T-cell (primary cell): ENCODE data around the gene TSGA10IP. TPM values are rescaled to one million over a fixed set of nuclear protein-coding genes. Genes with fewer than 3 reads are reported as not detected.
A peak's percentile ranks its signal among the peaks of the same experiment; 100 is the strongest.

ENCODE experiments used
- ATAC-seq, 4 experiments: fragments of 200-7000 bp in 3 of 4; fragments of 150-1000 bp in 1 of 4; cut with Tn5 transposase; replicated peaks in 1 of 4; 1 replicate in 3 of 4; 2 replicates in 1 of 4; pipeline ENCODE4 v1.10.0; 2021; ENCODE audit warnings: moderate library complexity in 3 of 4, mild to moderate bottlenecking in 2 of 4, moderate number of reproducible peaks in 1 of 4
- CTCF ChIA-PET, 2 donors: fragments of 300-600 bp; sonication (Branson Sonifier 250); formaldehyde crosslinking; loops; one replicate each; lab custom pipeline; 2022; ENCODE audit warnings: antibody characterized with exemption in 2 of 2; lab: Charles Lee
- POLR2A ChIA-PET, 2 donors: fragments of 300-600 bp; sonication (Branson Sonifier 250); formaldehyde crosslinking; loops; one replicate each; lab custom pipeline; 2022; ENCODE audit warnings: antibody characterized with exemption in 2 of 2; lab: Charles Lee
- DNase-seq, 35 experiments: peaks; one replicate each; pipeline versions ENCODE4 v3.0.0 to v3.0.0-alpha.2; 2013 to 2023
- H3K27ac ChIP-seq: one replicate; pipeline ENCODE4 v1.5.1; 2013; ENCODE audit warnings: low read length
- H3K27me3 ChIP-seq, 2 experiments: replicated peaks in 1 of 2; 1 replicate in 1 of 2; 2 replicates in 1 of 2; pipeline versions ENCODE4 v1.6.1 to v1.7.0; 2013; ENCODE audit warnings: low read length in 1 of 2, mixed read lengths in 1 of 2; ENCODE audit not compliant: control insufficient read depth in 2 of 2, insufficient read depth in 2 of 2; ENCODE audit errors: extremely low read depth in 1 of 2
- H3K36me3 ChIP-seq, 2 donors: 1 replicate in 1 of 2; 2 replicates in 1 of 2; pipeline versions ENCODE4 v1.6.1 to v1.7.0; 2013; ENCODE audit warnings: low read length in 1 of 2; ENCODE audit not compliant: control insufficient read depth in 2 of 2, insufficient read depth in 1 of 2; ENCODE audit errors: extremely low read depth in 1 of 2
- H3K4me1 ChIP-seq, 2 experiments: 1 replicate in 1 of 2; 2 replicates in 1 of 2; pipeline versions ENCODE4 v1.6.1 to v1.7.0; 2013; ENCODE audit warnings: low read length in 2 of 2, mixed read lengths in 1 of 2; ENCODE audit not compliant: insufficient read depth in 2 of 2, control insufficient read depth in 1 of 2; ENCODE audit errors: extremely low read depth in 1 of 2
- H3K4me3 ChIP-seq, 2 donors: 1 replicate in 1 of 2; 2 replicates in 1 of 2; pipeline versions ENCODE4 v1.5.1 to v1.7.0; 2013; ENCODE audit warnings: mild to moderate bottlenecking in 2 of 2, low read length in 1 of 2, moderate library complexity in 1 of 2; ENCODE audit not compliant: control insufficient read depth in 1 of 2; ENCODE audit errors: extremely low read depth in 1 of 2
- H3K9me3 ChIP-seq: 2 replicates; pipeline ENCODE4 v1.7.0; 2013
- H3K27ac Mint-ChIP-seq, 2 donors: one replicate each; pipeline ENCODE4 v1.8.0; 2020 to 2021; ENCODE audit warnings: mild to moderate bottlenecking in 2 of 2, mixed read lengths in 2 of 2
- H3K27me3 Mint-ChIP-seq, 2 donors: one replicate each; pipeline ENCODE4 v1.8.0; 2021 to 2022; ENCODE audit warnings: mixed read lengths in 2 of 2
- H3K36me3 Mint-ChIP-seq: one replicate; pipeline ENCODE4 v1.8.0; 2021; ENCODE audit warnings: mixed read lengths
- H3K4me1 Mint-ChIP-seq, 3 donors: one replicate each; pipeline ENCODE4 v1.8.0; 2020 to 2022; ENCODE audit warnings: mixed read lengths in 3 of 3, mild to moderate bottlenecking in 1 of 3
- H3K4me3 Mint-ChIP-seq, 3 donors: one replicate each; pipeline ENCODE4 v1.8.0; 2020 to 2022; ENCODE audit warnings: mild to moderate bottlenecking in 3 of 3, mixed read lengths in 3 of 3, moderate library complexity in 3 of 3
- H3K9me3 Mint-ChIP-seq, 3 donors: one replicate each; pipeline ENCODE4 v1.8.0; 2020 to 2022; ENCODE audit warnings: mixed read lengths in 3 of 3
- WGBS: methylation state at CpG from one replicate; pipeline ENCODE4 v1.1.5; 2013; ENCODE audit warnings: missing lambda C conversion rate; ENCODE audit not compliant: insufficient coverage; 5-methylcytosine and 5-hydroxymethylcytosine counted together
- total RNA-seq, 35 experiments: library from RNA in 6 of 35; stranded (reverse) in 6 of 35; fragments of 120-200 nt in 1 of 35; gene quantifications; one replicate each; pipeline versions ENCODE4 v1.2.1 to v1.2.4 and lab custom pipeline; 2013 to 2026

The TSGA10IP gene
- total RNA-seq, 5 donors from 2014 or later (not counting 1 experiment from before 2014, with no cell fraction given) = not detected

DNA sequence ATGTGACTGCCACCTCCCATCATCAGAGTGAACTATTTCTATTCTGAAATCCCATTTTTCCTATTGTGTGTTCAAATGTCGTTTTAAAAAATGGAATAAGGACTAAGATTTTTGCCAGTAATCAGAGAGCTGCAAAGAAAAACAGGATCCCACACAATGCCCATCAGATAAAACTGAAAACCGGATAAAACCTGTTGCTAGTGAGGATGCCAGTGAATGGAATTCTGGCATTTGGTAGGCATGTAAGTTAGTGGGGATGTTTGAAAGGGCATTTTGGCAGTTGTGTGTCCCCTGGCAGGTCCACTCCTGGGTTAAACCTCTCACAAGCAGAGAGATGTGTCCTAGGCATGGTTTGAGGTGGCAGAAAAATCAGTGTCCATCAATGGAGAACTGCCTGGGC lies 19.9 kb upstream of the TSGA10IP start:
- no peak overlapping the region for H3K4me3 ChIP-seq
- Mint-ChIP-seq H3K9me3 (no peaks in the 10 kb centered on the region), H3K27ac (peak overlapping the region; percentile 8 to 61), H3K4me3 (no peak overlapping the region), H3K4me1 (peaks cover 37 to 49% (median 47%) of the 10 kb centered on the region in 3 donors), H3K27me3 (no peaks in the 10 kb centered on the region), H3K36me3 (peaks cover 17% of the 10 kb centered on the region)
- WGBS = no CpG with 5 or more reads among the region's 2 CpGs
- DNase-seq = no peak
- H3K36me3 ChIP-seq = peaks cover 7 to 29% of the 10 kb centered on the region in 2 donors
- peaks cover 19 to 55% of the 10 kb centered on the region in 2 experiments for H3K4me1 ChIP-seq
- no peaks in the 10 kb centered on the region for H3K9me3 ChIP-seq
- H3K27ac ChIP-seq = no peak overlapping the region
- no peaks in the 10 kb centered on the region for H3K27me3 ChIP-seq
- POLR2A ChIA-PET = interaction anchor here in 1 of 2 donors (0.6 kb wide), 2 partner anchors 41 to 364 kb away, joined by 3 to 6 read pairs; no protein-coding TSS in a partner anchor
- CTCF ChIA-PET = interaction anchor here in 1 of 2 donors (0.6 kb wide), 1 partner anchor 373 kb away, joined by 3 read pairs; no protein-coding TSS in a partner anchor
- no peak for ATAC-seq

DNA sequence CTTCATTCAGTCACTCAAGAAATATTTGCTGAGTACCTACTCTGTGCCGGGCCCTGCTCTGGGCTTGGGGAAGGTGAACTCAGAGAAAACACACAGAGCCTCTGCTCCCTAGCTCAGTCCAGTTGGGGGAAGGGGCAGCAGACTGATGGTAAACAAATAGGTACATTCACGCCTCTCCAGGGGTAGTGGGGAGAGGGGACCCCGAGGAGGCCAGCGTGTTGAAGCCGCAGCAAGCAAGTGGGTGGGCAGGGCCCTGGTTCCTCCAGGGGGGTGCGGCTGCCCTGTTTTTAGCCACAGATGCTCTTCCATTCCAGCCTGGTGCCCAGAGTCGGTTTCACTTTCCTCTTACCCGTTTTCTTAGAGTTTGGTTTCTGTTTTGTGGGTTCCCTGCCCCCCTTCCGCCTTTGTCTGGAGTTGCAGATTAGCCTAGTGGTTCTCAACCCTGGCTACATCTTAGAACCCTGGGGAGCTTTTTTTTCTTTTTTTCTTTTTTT lies 17.3 kb upstream of the TSGA10IP start:
- peaks cover 7% of the 10 kb centered on the region for H3K36me3 Mint-ChIP-seq
- H3K4me3 Mint-ChIP-seq = peak overlapping the region; percentile 68 to 78 (median 73)
- ChIA-PET POLR2A (interaction anchor here (0.6 to 0.7 kb wide), 4 partner anchors 12 to 360 kb away, joined by 3 to 4 read pairs (median 3); no protein-coding TSS in a partner anchor), CTCF (interaction anchor here in 1 of 2 donors (0.7 to 1.6 kb wide), 5 partner anchors 36 to 155 kb away, joined by 3 to 8 read pairs (median 5); partner anchors contain the start of genes CCDC85B and FIBP)
- WGBS = 0% methylated on average over 5 of the region's 9 CpGs
- no peaks in the 10 kb centered on the region for H3K27me3 ChIP-seq
- peaks cover 11 to 49% of the 10 kb centered on the region in 2 experiments for H3K4me1 ChIP-seq
- no peaks in the 10 kb centered on the region for H3K27me3 Mint-ChIP-seq
- H3K4me3 ChIP-seq = peak overlapping the region; percentile 28 to 52
- H3K9me3 ChIP-seq = no peaks in the 10 kb centered on the region
- H3K27ac Mint-ChIP-seq = peak overlapping the region; percentile 97
- ATAC-seq = peak; percentile 91 to 97 (median 92)
- H3K9me3 Mint-ChIP-seq = no peaks in the 10 kb centered on the region
- peak; percentile 60 to 91 (median 79) for DNase-seq
- peak overlapping the region; percentile 74 for H3K27ac ChIP-seq
- H3K36me3 ChIP-seq = peaks cover 0 to 12% of the 10 kb centered on the region in 2 donors
- peaks cover 37 to 48% (median 39%) of the 10 kb centered on the region in 3 donors for H3K4me1 Mint-ChIP-seq

DNA sequence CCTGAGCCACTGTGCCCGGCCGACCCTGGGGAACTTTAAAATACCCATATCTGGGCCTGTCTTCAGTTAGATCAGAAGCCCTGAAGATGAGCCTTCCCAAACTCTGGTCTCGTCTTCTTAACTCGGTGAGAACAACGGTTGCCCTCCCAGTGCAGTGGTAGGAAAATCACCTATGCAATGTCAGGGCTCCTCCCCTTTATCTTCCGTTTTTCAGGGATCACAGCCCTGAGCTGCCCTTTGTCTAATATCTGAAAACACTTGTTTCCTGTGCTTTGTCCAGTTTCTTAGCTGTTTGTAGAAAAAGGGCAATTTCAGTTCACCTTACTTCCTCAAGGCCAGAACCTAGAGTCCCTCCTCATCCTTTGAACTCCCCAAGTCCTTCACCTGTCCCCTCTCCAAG lies 16.6 kb upstream of the TSGA10IP start:
- ChIA-PET CTCF (interaction anchor here in 1 of 2 donors (0.6 to 1.6 kb wide), 4 partner anchors 37 to 574 kb away, joined by 5 to 8 read pairs (median 6); partner anchors contain the start of gene FIBP), POLR2A (no interaction called here)
- Mint-ChIP-seq H3K4me3 (peak overlapping the region; percentile 63 to 78 (median 68)), H3K9me3 (no peaks in the 10 kb centered on the region), H3K36me3 (peaks cover 3% of the 10 kb centered on the region), H3K4me1 (peaks cover 34 to 44% (median 39%) of the 10 kb centered on the region in 3 donors), H3K27me3 (no peaks in the 10 kb centered on the region), H3K27ac (peak overlapping the region; percentile 97)
- 14% methylated on average over 4 of the region's 6 CpGs for WGBS
- Histone ChIP-seq H3K27ac (peak overlapping the region; percentile 74), H3K27me3 (no peaks in the 10 kb centered on the region), H3K36me3 (peaks cover 0 to 7% of the 10 kb centered on the region in 2 donors), H3K9me3 (no peaks in the 10 kb centered on the region), H3K4me1 (peaks cover 11 to 49% of the 10 kb centered on the region in 2 experiments), H3K4me3 (peak overlapping the region; percentile 17 to 28)
- ATAC-seq (peak in 1 of 4 experiments; percentile 4), DNase-seq (peak in 1 of 35 experiments; percentile 30)

DNA sequence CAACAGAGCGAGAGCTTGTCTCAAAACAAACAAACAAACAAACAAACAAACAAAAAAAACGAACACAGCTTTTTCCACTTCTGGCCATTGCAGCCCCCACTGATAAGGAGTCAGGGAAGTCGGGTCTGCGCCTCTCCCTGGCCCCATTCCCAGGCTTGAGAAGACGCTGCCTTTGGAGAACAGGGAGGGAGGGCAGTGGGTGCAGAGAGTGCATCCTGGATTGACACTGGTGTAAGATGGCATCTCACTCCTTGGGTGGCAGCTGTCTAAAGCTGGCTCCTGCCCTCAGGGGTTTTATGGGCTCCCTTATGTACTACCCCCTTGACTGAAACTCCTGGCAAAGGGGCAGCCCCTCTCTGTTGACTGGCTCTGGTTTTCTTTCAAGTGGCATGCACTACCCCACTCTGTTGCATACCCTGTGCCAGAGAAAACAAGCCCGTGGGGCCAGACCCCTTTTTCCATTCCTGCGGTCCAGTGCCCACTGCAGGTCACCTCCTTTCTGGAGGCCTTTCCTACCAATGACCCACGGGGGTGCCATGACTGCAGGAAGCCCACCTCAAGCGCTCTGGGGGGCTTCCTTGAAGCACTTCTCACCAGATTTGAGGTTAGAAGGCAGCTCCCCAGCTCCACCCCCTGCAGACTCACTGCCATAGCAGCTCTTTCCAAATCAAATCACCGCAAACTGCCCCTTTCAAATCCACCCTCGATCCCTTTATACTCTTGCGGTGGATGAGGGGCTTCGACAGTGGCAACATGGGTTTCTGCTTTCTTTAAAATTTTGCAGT lies 13.3 kb upstream of the TSGA10IP start:
- ATAC-seq (no peak), DNase-seq (peak in 1 of 35 experiments; percentile 27)
- peak overlapping the region; percentile 28 to 49 for H3K27ac Mint-ChIP-seq
- Histone ChIP-seq H3K4me1 (peaks cover 11 to 40% of the 10 kb centered on the region in 2 experiments), H3K9me3 (no peaks in the 10 kb centered on the region), H3K27me3 (no peaks in the 10 kb centered on the region), H3K4me3 (no peak overlapping the region), H3K36me3 (no peaks in the 10 kb centered on the region), H3K27ac (no peak overlapping the region)
- H3K36me3 Mint-ChIP-seq = no peaks in the 10 kb centered on the region
- H3K4me3 Mint-ChIP-seq = peak overlapping the region in 1 of 3 donors; percentile 27
- ChIA-PET CTCF (interaction anchor here in 1 of 2 donors (2.1 kb wide), 1 partner anchor 72 kb away, joined by 5 read pairs; the partner anchor contains the start of gene MUS81), POLR2A (interaction anchor here in 1 of 2 donors (0.6 kb wide), 1 partner anchor 10 kb away, joined by 3 read pairs; no protein-coding TSS in a partner anchor)
- WGBS = 69% methylated on average over 11 of the region's 13 CpGs
- no peaks in the 10 kb centered on the region for H3K9me3 Mint-ChIP-seq
- peaks cover 30 to 39% (median 36%) of the 10 kb centered on the region in 3 donors for H3K4me1 Mint-ChIP-seq
- no peaks in the 10 kb centered on the region for H3K27me3 Mint-ChIP-seq

DNA sequence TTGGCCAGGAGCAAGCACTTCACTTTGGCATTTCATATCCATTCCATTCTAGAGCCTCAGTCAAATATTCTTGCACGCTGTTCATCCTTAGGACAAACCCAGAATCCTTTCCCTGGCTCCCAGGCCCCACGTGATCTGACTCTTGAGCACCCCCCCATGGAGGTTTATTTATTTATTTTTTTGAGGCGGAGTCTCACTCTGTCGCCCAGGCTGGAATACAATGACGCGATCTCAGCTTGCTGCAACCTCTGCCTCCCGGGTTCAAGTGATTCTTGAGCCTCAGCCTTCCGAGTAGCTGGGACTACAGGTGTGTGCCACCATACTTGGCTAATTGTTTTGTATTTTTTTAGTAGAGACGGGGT lies 12.7 kb upstream of the TSGA10IP start:
- Mint-ChIP-seq H3K27me3 (no peaks in the 10 kb centered on the region), H3K36me3 (no peaks in the 10 kb centered on the region), H3K4me1 (peaks cover 24 to 33% (median 30%) of the 10 kb centered on the region in 3 donors), H3K4me3 (no peak overlapping the region), H3K9me3 (no peaks in the 10 kb centered on the region), H3K27ac (peak overlapping the region in 1 of 2 donors; percentile 28)
- Histone ChIP-seq H3K27ac (no peak overlapping the region), H3K27me3 (no peaks in the 10 kb centered on the region), H3K9me3 (no peaks in the 10 kb centered on the region), H3K4me3 (no peak overlapping the region), H3K36me3 (no peaks in the 10 kb centered on the region), H3K4me1 (peaks cover 10 to 35% of the 10 kb centered on the region in 2 experiments)
- 82% methylated on average over 5 of the region's 9 CpGs for WGBS
- ChIA-PET POLR2A (interaction anchor here in 1 of 2 donors (0.6 kb wide), 1 partner anchor 11 kb away, joined by 3 read pairs; no protein-coding TSS in a partner anchor), CTCF (interaction anchor here (0.9 to 2.1 kb wide), 2 partner anchors 42 to 73 kb away, joined by 3 to 5 read pairs; partner anchors contain the start of genes CCDC85B (in 1 of the 2) and MUS81 (in 1 of the 2))
- DNase-seq (no peak), ATAC-seq (no peak)

DNA sequence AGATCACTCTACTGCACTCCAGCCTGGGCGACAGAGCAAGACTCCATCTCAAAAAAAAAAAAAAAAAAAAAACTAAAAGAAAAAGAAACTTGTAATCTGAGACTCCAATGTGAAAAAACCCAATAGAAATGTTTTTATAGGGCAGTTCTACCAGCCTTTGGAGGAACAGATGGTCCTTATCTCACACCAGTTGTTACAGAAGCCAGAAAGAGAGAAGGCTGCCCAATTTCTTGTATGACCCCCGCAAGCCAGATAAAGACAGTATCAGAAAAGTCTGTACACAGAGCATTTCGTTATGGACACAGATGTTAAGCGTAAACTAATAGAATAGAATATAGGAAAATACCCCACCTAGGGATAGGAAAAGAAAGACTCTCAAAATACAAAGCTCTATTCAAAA lies 11.3 kb upstream of the TSGA10IP start:
- peaks cover under 1 to 20% of the 10 kb centered on the region in 2 experiments for H3K4me1 ChIP-seq
- no peak overlapping the region for H3K4me3 ChIP-seq
- peaks cover 0 to 5% of the 10 kb centered on the region in 2 experiments for H3K27me3 ChIP-seq
- H3K27ac Mint-ChIP-seq = no peak overlapping the region
- H3K27ac ChIP-seq = no peak overlapping the region
- H3K9me3 ChIP-seq = no peaks in the 10 kb centered on the region
- no peaks in the 10 kb centered on the region for H3K36me3 Mint-ChIP-seq
- DNase-seq = no peak
- peaks cover 10 to 19% (median 18%) of the 10 kb centered on the region in 3 donors for H3K4me1 Mint-ChIP-seq
- ChIA-PET POLR2A (interaction anchor here in 1 of 2 donors (0.7 kb wide), 1 partner anchor 14 kb away, joined by 4 read pairs; no protein-coding TSS in a partner anchor), CTCF (no interaction called here)
- H3K36me3 ChIP-seq = no peaks in the 10 kb centered on the region
- no CpG with 5 or more reads among the region's 4 CpGs for WGBS
- H3K27me3 Mint-ChIP-seq = no peaks in the 10 kb centered on the region
- H3K9me3 Mint-ChIP-seq = no peaks in the 10 kb centered on the region
- no peak overlapping the region for H3K4me3 Mint-ChIP-seq
- no peak for ATAC-seq
